CD1c-positive myeloid dendritic cell (primary cell): Measurements from ENCODE around the gene WNT10A.

Experiments
- DNase-seq: peaks from one replicate; pipeline ENCODE4 v3.0.0-alpha.2; 2016; ENCODE audit errors: extremely low spot score

Gene WNT10A

DNA sequence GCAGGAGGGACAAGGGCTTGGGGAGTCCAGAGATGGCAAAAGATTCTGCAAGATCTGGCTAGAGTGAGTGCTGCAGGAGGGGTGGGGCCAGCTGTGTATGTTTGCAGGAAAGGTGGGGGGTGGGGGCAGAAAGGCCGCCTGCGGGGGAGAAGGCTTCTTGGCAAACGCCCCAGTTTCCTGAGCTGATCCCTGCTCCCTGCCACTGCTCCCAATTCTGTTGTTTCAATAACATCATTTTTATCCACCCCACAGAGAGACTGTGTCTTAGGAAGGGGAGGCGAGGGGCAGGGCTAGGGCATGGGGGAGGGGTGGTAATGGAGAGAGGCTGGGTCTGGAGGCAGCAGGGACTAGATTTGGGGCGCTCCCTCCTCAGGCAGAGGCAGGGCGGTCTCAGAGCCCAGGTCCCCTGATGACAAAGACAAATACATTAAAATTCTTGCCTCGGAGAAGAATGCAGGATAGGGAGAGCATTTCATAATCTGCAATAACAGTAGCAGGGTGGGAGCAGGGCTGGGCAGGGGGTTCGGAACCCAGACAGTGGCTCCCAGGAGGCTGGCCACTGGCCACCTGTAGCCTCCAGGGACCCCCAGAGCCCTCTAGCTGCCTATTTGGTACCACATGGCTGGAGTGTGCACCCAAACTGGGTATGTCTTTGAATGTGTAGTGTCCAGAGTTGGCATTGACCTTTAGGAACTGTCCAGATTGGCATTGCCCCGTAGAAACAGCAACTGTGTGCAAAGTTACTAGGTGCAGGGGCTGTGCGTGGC is 23.1 kb upstream of the WNT10A start:
- DNase-seq: no peak

DNA sequence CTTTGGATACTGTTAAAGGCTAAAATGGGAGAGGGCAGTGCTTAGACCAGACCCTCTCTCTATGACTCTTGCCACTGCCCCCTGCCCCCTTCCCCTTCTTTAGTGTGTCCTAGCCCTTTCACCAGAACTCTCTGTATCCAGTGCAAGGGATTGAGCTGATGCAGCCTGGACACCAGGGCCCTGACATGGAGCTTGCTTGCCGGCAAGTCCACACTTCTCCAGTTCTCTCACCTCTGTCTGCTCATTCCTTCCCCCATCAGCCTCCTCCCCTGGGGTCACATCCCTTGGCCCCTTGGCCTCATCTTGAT is 22.6 kb upstream of the WNT10A start:
- no peak for DNase-seq

DNA sequence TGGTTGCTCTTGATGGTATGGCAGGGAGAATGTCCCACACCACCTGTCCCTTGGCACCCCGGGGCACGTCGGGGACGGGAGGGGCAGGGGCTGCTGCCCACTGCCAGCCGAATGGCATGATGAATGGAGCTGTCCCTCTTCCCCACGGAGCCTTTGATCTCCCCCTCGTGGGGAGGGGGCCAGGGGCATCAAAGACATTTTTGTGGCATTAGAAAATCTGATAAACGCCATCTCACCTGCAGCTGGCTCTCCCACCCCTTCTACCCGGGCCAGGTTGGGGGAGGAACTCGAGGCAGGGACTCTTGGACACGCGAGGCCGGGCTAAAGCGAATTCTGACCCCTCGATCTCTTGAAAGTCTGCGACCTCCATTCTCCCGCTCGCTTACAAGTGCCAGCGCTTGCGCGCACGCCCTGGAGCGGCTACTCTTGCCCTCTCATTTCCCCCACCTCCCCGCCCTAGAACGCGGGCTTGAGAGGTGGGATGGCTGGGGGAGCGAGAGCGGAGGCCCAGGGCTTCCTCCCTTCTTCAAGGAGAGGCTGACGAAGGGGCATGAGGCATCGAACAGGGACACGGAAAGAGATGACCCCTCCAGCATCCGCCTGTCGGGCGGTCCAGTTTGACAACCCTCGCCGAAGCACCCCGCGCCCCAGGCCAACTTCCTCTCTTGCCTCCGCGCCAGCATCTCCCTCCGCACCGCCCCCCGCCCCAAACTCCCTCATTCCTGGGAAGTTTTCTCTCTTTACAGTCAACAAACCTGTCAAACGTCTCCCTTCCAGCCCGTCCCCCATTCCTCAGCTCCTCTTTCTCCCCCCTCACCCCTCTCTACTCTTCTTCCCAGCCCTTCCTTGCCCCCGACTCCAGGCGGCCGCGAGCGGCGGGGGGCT is 21.7 kb upstream of the WNT10A start:
- DNase-seq: no peak

DNA sequence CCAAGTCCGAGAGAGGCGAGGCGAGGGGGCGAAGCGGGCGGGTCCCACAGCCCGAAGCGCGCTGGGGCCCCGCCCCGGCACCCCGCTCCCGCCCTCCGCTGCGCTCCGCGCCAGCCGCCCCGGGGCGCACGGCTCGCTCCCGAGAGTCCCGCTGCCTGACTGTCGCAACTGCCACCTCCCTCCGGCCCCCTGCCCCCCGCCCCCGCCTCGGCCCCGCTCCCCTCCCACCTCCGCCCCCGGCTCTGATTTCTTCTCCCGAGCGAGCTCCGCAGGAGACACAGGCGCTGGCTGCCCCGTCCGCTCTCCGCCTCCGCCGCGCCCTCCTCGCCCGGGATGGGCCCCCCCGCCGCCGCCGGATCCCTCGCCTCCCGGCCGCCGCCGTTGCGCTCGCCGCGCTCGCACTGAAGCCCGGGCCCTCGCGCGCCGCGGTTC is 21.1 kb upstream of the WNT10A start, which contains the start of gene WNT6:
Gene WNT6, plus strand, starts transcription at position 250 of the 432 bp plus-strand sequence. CDS start 233 bp downstream, outside the sequence.
- peak; percentile 13 for DNase-seq

DNA sequence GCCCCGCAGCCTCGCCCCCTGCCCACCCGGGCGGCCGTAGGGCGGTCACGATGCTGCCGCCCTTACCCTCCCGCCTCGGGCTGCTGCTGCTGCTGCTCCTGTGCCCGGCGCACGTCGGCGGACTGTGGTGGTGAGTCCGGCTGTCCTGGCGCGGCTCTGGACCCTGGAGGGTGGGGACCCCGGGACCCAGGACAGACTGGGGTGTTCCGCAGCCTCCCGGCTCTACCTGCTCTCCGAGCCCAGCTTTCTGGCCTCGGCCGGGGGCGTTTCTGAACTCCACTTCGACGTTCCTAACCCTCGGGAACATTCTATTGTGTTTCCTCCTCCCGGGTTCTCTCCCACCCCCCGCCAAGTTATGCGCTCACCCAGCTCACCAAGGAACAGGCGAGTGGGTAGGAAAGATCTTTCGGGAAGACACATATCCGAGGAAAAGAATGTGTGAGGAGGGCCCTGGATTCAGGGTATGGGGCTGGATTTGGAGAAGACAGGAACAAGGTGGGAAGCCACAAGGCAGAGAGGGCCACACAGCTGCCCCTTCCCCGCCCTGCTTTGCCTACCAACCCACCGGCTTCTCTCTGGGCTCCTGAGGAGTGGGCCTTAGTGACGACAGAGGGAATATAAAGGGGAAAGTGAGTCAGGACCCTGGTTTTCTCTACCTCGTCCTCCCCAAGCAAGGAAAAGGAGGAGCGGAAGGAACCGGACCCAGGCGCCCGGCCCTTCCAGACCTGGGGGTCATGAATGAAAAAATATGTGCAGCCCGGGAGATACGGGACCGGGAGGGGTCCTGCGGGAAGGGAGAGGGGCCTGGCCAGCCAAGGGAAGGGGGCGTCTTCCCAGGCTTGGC is 20.4 kb upstream of the WNT10A start:
- no peak for DNase-seq

DNA sequence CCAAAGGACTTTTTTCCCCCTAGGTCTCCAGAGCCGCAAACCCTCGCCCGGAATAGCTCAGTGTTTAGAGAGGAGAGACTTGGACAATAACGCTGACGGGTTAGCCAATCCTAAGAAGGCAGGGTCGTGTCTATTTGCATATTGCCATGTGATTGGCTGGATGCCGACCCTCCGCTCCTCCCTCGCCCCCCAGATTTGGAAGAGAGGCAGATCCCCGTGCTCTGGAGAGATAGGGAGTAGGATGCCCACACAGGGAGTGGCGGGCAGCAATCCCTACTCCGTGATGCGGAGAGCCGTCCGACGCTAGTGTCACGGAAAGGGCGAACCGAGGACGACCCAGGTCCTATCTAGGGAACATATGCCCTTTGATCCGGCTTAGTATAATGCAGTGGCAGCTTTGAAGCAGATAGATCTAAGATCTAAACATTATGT is 19.7 kb upstream of the WNT10A start:
- no peak for DNase-seq

DNA sequence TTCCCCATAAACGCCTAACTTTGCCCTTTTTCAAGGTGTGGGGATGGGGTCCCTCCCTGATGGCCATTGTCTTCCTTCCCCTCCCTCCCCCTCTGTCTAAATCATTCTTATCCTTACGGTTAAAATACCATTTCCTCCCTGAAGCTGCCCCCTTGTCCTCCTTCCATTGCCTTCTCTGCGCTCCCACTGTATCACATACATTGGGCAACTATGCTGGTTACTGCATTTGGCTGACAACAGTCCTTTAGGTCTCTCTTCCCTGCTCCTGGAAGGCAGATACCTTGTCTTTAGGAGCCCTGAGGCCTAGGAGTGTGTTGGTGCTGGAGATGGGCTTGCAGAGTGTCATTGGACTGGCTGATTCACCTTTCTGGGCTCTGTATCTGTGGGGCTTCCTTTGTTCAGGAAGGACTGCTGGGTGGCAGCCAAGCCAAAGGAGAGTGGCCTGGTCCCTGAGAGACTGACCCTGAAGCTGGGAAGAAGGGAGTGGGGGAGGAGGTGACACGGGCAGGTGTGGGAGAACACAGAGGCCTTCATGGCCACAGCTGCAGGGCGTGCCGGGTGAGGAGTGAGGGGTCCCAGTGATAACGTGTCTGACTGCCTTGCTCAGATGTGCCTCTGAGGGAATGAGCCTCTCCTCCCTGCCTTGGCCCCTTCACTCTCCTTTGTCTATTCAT is 18.9 kb upstream of the WNT10A start:
- no peak for DNase-seq

DNA sequence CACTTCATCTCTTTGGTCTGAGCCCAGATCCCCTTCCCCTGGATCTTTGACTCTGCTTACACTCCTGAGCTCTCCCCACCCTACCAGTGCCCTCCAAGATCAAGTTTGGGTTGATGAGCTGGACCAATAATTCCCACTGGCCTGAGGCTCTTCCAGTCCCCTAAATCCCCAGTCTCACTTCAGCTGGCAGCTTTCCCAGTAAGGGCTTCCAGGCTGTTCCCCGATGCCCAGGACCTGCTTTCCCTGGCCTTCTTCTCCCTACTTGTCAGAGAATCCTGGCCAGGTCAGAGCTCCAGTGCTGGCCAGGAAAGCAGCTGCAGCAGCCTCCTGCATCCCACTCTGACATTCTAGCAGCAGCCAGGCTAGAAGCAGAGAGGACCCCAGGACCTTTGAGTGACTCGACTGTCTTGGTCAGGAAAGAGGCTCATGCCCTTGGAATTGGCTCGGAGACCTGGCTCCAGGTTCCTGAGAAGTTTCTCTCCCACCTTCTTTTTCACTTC is 17.6 kb upstream of the WNT10A start:
- DNase-seq: no peak

DNA sequence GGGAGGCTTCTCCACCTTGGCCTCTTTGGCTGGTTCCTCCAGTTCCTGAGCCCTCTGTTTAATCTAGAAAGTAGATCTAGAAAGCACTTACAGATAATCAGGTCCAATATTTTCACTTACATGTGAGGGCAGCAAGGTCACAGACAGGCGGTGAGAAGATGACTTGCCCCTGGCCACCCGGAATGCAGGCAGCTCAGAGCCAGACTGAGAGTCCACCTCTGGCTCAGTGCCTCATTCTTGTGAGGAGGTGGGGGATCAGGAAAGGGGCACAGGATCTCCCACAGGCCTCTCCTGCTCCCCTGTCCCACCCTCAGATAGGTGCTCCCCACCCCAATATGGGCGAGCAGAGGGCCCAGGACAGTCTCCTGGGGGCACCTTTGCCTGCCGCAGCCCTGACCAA is 15.3 kb upstream of the WNT10A start:
- DNase-seq: no peak

DNA sequence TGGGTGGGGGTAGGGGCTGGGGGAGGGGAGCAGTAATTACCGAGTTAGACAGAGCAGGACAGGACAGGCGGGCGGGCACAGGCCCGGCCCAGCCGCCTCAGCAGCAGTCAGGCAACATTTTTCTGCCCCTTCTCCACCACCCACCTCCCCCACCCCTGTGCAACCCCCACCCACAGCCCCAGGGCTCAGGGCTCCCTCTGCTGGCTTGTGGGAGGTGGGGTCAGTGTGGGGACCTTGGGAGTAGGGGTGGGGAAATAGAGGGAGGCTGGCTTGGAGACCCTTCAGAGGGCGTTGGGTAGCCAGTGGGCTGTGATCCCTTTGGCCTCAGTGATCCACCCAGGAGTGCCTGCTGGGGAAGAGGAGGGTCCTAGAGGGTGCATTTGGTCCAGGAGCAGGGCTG is 14.7 kb upstream of the WNT10A start:
- no peak for DNase-seq

DNA sequence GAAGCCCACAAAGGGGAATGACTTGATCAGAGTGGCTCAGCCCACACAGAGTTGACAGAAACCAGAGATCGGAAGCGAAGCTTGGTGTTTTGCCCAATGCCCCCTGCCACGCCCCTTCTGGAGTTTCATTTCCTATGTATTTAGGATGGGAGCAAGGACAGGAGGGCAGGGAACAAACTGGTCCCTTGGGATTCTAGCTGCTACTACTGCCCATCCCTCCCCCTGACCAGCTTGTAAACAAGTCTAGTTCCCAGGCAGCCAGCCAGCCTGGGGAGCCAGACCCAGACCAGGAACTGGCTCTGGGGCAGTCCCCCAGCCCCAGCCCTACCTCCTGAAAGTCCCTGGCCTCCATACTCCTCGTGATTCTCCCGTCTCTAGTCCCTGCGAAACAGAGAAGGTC is 12.8 kb upstream of the WNT10A start:
- DNase-seq: peak; percentile 54

DNA sequence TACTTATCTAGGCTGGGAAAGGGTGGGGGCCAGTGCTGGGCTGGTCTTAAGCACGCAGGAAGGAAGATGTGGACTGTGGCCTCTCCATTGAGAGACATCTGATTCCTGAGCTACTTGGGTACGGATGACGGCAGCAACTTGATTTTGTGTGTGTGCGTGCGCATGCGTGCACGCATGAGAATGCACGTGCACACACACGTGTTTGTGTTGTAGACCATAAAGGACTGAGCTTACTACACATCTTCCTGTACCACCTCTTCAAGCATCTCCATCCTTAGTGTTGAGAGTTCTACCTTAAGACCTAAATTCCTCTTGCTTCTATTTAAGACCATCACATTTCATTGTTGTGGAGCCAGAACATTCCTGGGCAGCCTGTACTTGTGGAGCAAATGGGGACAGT is 11.6 kb upstream of the WNT10A start:
- no peak for DNase-seq

DNA sequence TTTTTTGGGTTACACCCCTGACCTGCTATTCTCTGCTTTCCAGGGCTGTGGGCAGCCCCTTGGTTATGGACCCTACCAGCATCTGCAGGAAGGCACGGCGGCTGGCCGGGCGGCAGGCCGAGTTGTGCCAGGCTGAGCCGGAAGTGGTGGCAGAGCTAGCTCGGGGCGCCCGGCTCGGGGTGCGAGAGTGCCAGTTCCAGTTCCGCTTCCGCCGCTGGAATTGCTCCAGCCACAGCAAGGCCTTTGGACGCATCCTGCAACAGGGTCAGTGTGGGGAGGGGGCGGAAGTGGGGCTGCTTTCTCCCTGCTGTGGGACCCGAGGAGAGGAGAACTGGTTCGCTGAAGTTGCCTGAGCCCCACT is 9.7 kb upstream of the WNT10A start:
- DNase-seq: peak; percentile 40

DNA sequence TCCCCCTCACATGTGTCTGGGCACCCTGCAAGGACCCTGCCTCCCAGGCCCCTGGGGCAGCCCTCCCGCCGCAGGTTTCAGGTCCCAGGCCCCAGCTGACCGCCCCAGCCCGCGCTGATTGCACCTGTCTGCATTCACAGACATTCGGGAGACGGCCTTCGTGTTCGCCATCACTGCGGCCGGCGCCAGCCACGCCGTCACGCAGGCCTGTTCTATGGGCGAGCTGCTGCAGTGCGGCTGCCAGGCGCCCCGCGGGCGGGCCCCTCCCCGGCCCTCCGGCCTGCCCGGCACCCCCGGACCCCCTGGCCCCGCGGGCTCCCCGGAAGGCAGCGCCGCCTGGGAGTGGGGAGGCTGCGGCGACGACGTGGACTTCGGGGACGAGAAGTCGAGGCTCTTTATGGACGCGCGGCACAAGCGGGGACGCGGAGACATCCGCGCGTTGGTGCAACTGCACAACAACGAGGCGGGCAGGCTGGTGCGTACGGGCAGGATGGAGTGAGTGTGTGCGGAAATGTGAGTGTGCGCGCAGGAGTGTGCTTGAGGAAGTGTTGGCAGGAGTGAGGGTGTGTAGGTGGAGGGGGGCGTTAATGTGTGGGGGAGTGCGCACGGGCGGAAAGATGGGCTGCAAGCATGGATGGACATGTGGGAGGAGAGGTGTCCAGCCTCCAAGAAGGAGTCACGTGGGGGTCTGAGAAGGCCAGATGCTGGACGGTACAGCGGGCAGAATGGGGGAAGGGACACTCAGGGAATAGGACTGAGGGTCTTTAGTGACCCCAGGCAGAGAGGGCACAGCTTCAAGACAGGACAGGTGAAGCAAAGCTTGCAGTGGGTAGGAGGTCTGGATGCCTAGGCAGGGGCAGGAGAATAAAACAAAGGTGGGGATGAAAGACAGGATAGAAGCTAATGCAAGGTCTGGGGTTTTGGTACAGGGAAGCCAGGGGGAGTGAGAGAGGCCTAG is 9.0 kb upstream of the WNT10A start:
- peak; percentile 12 for DNase-seq

DNA sequence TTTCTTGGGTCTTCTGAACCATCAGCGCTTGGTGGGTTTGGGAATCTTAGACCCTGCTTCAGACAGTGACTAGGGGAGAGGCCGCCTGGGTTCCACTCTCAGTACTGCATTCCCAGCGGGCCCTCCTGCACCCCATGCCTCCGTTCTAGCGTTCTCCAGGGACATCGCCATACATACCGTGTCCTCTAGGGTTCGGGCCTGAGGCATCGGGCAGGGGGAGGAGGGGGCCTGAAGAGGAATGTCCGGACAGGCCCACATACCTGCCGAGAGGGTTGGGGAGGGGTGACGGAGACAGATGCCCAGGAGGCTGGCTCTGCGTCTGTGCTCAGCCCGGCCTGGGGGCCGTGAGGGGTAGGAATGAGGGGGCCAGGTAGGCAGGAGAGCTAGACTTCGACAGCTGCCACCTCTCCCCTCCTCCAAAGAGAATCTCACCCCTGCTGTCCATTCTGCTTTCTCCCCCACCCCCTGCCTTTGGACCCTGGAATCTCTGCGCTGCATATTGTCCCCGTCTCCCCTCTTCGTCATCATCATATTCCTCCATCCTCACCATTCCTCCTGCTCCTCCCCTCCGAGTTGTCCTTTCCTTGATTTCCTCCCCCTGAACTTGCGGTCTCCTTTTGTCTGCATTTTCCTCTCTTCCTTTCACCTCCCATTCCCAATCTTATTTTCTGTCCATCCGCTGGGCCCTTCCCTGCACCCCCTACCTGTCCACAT is 7.8 kb upstream of the WNT10A start:
- no peak for DNase-seq

DNA sequence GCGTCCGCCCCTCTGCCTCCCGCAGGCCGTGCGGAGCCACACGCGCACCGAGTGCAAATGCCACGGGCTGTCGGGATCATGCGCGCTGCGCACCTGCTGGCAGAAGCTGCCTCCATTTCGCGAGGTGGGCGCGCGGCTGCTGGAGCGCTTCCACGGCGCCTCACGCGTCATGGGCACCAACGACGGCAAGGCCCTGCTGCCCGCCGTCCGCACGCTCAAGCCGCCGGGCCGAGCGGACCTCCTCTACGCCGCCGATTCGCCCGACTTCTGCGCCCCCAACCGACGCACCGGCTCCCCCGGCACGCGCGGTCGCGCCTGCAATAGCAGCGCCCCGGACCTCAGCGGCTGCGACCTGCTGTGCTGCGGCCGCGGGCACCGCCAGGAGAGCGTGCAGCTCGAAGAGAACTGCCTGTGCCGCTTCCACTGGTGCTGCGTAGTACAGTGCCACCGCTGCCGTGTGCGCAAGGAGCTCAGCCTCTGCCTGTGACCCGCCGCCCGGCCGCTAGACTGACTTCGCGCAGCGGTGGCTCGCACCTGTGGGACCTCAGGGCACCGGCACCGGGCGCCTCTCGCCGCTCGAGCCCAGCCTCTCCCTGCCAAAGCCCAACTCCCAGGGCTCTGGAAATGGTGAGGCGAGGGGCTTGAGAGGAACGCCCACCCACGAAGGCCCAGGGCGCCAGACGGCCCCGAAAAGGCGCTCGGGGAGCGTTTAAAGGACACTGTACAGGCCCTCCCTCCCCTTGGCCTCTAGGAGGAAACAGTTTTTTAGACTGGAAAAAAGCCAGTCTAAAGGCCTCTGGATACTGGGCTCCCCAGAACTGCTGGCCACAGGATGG is 7.1 kb upstream of the WNT10A start:
- DNase-seq: no peak

DNA sequence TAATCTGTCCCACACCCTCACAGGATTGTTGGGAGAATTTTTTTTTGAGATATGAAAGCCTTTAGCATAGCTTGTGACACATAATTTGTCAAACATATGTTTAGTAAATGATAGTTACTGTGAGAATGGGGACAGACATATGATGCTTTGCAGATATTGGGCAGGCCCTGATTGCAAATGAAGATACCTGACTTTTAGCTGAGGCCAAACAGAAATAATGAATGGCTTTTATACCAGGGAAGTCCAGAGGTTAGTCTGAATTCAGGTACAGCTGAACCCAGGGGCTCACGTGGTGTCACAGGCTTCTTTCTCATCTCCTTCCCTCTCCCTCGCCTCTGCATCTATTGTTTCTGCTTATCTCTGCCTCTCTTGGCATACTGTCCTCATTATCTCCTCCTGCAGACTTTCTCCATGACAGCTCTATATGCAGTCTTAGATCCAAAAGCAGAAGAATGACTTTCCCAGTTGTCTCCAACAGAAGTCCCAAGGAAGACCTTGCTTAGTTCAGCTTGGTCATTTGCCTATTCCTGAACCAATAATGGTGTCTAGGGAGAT is 4.9 kb upstream of the WNT10A start:
- DNase-seq: no peak

DNA sequence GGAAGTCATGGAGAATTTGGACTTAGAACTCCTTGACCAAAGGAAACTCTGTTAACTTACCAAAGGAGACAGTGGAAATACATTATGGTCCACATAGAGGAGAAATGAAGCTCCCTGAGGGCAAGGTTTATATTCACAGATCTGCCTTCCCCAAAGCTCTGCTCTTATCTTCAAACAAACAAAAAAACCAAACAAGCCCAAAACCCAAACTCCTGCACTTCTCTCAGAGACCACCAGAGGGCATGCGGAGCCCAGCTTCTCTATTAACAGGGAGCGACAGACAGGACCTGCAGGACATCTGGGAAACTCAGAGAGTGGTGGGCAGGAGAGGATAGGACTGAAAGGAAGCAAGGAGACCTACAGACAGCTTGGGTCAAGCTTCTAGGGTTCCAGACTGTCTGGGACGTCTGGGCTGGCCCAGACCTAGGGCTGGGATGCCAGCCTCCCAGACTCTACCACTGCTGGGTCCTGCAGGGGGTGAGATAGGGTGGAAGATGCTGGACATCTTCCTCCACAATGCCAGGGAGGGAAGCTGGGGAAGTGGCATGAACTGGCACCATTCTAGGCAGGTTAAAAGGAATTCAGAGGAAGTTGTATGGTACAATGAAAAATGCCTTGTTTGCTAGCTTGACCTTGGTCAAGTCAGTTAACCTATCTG is 4.0 kb upstream of the WNT10A start:
- peak; percentile 80 for DNase-seq
